IMR-90 (cell line): ENCODE measurements around the gene PTGS2.

Source experiments
- BHLHE40 ChIP-seq: fragments of 150-350 bp; IDR thresholded peaks from 2 replicates; pipeline ENCODE4 v1.6.1; 2016; ENCODE audit warnings: mild to moderate bottlenecking, low read depth, low read length
- CHD1 ChIP-seq: IDR thresholded peaks from 2 replicates; pipeline ENCODE4 v1.6.1; 2012; ENCODE audit warnings: low read depth, low read length, improper control_type of control experiment
- POLR2A ChIP-seq: IDR thresholded peaks from 2 replicates; pipeline ENCODE4 v1.6.1; 2012; ENCODE audit warnings: mild to moderate bottlenecking, low read depth, low read length
- TF ChIP-seq, protein P1 (sequence below): conservative IDR thresholded peaks from 2 replicates; pipeline ENCODE4 v1.5.1; 2012; ENCODE audit warnings: mild to moderate bottlenecking, low read depth, low read length, improper control_type of control experiment

GRCh38 chr1:186672596-186672995 lies 7.6 kb downstream of the PTGS2 start:
- TF ChIP-seq BHLHE40: no peak
- TF ChIP-seq POLR2A: no peak
- no peak for TF ChIP-seq CHD1
- TF ChIP-seq, protein P1, sequence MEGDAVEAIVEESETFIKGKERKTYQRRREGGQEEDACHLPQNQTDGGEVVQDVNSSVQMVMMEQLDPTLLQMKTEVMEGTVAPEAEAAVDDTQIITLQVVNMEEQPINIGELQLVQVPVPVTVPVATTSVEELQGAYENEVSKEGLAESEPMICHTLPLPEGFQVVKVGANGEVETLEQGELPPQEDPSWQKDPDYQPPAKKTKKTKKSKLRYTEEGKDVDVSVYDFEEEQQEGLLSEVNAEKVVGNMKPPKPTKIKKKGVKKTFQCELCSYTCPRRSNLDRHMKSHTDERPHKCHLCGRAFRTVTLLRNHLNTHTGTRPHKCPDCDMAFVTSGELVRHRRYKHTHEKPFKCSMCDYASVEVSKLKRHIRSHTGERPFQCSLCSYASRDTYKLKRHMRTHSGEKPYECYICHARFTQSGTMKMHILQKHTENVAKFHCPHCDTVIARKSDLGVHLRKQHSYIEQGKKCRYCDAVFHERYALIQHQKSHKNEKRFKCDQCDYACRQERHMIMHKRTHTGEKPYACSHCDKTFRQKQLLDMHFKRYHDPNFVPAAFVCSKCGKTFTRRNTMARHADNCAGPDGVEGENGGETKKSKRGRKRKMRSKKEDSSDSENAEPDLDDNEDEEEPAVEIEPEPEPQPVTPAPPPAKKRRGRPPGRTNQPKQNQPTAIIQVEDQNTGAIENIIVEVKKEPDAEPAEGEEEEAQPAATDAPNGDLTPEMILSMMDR: no peak
